ENCODE data around the gene KRTAP4-12. TPM values are rescaled to one million over a fixed set of nuclear protein-coding genes. Genes with fewer than 3 reads are reported as not detected.

KRTAP4-12 gene
- total and polyA plus RNA-seq, 2 of the 13 experiments (the other 11 are each of a cell fraction or from before 2014, with no cell fraction given) = not detected

DNA sequence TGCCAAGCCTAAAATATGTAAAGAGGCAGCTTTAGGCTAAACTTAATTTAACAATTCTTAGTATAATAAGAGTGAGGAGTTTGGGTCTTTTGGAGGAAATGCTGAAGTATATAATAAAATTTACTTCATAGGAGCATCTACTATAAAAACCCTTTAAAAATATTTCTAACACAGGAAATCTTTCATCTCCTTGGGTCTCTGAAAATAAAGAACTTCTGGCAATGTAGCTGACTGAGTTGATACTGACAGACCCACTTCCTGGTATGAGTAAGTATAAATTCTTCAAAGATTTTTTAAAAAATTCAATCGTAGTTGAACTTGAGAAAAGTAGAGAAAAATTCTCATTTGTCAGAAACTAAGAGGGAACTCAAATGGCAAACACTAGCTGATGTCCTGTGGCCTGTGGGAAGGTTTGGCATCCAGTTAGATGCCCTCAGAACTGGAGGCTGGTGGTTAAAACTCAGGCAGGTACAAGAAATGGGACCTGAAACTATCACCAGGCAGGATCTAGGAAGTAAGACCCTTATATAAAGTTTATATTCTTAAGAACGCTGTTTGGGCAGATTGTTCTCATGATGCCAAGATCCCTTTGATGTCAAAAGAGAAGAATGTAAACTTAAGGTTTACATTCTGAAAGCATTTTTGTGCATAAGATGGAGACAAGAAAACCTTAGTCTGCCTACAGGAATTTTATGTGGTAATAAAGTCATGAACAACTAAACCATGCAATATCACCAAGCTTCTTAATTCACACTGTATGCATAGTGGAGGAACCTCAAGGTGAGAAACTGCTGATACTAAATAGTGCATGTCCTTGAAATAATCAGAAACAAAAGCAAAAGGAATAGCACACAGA is 10.1 kb upstream of the KRTAP4-12 start:
- ChIA-PET CTCF (ENCODE audit: low intra/inter-chr PET ratio, low total read pairs) (no interaction called here), POLR2A (no interaction called here)
- Histone ChIP-seq H3K27ac (ENCODE audit: extremely low read length, insufficient read depth, low read length) (no peak overlapping the region), H3K27me3 (ENCODE audit: control insufficient read depth in 1 of 2, insufficient read depth in 2 of 2, low read length in 2 of 2) (0 out of 5 replicates have a peak, but pooled peaks cover 0 to 3% of the 10 kb centered on the region in 2 experiments), H4K20me1 (ENCODE audit: insufficient read depth, low read length) (no peaks in the 10 kb centered on the region), H2AFZ (ENCODE audit: low read length) (no peak overlapping the region), H3K79me2 (ENCODE audit: insufficient read depth, low read length) (no peaks in the 10 kb centered on the region), H3K4me3 (replicated peaks in 1 of 3; ENCODE audit: insufficient read depth in 1 of 3, low read depth in 2 of 3, low read length in 3 of 3) (no peak overlapping the region), H3K9ac (ENCODE audit: insufficient read depth, low read depth, low read length) (no peak overlapping the region), H3K4me2 (ENCODE audit: low read depth, low read length) (no peak overlapping the region), H3K36me3 (replicated peaks in 1 of 2; ENCODE audit: control insufficient read depth in 1 of 2, insufficient read depth in 2 of 2, low read length in 2 of 2) (no peaks in the 10 kb centered on the region), H3K4me1 (ENCODE audit: insufficient read depth, low read length) (no peaks in the 10 kb centered on the region), H3K9me3 (ENCODE audit: low read length) (no peaks in the 10 kb centered on the region)
- in situ Hi-C loops (cut with HindIII; ENCODE audit: extremely low pct_ligation_motif_present, low pct_unique_long_range_greater_than_20kb) (no loop called here), intact Hi-C loops (cut with micrococcal nuclease; ENCODE audit: unreplicated experiment) (no loop called here)
- FAIRE-seq (no peak), DNase-seq (ENCODE audit: low spot score) (no peak), ATAC-seq (no peak)
- no TSS peak for BruUV-seq (replicated peaks)
- WGBS (ENCODE audit: low lambda C conversion rate) = 43% methylated on average over 2 of the region's 2 CpGs
- no peak for TF ChIP-seq TAF1 (CRISPR knock-in tag; IDR thresholded peaks at IDR 0.05)
- no peak for TF ChIP-seq ZFP36 (IDR thresholded peaks at IDR 0.05; ENCODE audit: borderline replicate concordance, low read depth, low read length, partially characterized antibody)
- TF ChIP-seq, protein P1, sequence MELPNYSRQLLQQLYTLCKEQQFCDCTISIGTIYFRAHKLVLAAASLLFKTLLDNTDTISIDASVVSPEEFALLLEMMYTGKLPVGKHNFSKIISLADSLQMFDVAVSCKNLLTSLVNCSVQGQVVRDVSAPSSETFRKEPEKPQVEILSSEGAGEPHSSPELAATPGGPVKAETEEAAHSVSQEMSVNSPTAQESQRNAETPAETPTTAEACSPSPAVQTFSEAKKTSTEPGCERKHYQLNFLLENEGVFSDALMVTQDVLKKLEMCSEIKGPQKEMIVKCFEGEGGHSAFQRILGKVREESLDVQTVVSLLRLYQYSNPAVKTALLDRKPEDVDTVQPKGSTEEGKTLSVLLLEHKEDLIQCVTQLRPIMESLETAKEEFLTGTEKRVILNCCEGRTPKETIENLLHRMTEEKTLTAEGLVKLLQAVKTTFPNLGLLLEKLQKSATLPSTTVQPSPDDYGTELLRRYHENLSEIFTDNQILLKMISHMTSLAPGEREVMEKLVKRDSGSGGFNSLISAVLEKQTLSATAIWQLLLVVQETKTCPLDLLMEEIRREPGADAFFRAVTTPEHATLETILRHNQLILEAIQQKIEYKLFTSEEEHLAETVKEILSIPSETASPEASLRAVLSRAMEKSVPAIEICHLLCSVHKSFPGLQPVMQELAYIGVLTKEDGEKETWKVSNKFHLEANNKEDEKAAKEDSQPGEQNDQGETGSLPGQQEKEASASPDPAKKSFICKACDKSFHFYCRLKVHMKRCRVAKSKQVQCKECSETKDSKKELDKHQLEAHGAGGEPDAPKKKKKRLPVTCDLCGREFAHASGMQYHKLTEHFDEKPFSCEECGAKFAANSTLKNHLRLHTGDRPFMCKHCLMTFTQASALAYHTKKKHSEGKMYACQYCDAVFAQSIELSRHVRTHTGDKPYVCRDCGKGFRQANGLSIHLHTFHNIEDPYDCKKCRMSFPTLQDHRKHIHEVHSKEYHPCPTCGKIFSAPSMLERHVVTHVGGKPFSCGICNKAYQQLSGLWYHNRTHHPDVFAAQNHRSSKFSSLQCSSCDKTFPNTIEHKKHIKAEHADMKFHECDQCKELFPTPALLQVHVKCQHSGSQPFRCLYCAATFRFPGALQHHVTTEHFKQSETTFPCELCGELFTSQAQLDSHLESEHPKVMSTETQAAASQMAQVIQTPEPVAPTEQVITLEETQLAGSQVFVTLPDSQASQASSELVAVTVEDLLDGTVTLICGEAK (IDR thresholded peaks at IDR 0.05) = no peak
- TF ChIP-seq, protein P1 (CRISPR knock-in tag; IDR thresholded peaks at IDR 0.05) = no peak
- no peak for TF ChIP-seq ZBED4 (CRISPR knock-in tag; IDR thresholded peaks at IDR 0.05; ENCODE audit: borderline replicate concordance)
- TF ChIP-seq TBL1XR1 (IDR thresholded peaks at IDR 0.05; ENCODE audit: borderline replicate concordance, low read length, partially characterized antibody) = no peak
- TF ChIP-seq UBTF (CRISPR knock-in tag; IDR thresholded peaks at IDR 0.05) = no peak
